Measurements from ENCODE around the gene HIPK3.
A peak's percentile ranks its signal among the peaks of the same experiment; 100 is the strongest.

Gene HIPK3

GRCh38 chr11:33396361-33396760 is 139.2 kb downstream of the HIPK3 start:
- peaks cover 16% of the 10 kb centered on the region for H3K4me1 ChIP-seq (ENCODE audit: control insufficient read depth, low read length)
- H3K9me3 ChIP-seq (ENCODE audit: control insufficient read depth, insufficient read depth, low read length) = no peaks in the 10 kb centered on the region
- peaks cover 3% of the 10 kb centered on the region for H3F3A ChIP-seq (ENCODE audit: control insufficient read depth, insufficient read depth)
- peaks cover 59% of the 10 kb centered on the region for H3K79me2 ChIP-seq (ENCODE audit: control insufficient read depth, low read length)
- H3K4me3 ChIP-seq (ENCODE audit: low read length) = no peak overlapping the region
- no peaks in the 10 kb centered on the region for H4K20me1 ChIP-seq (ENCODE audit: control insufficient read depth, insufficient read depth, low read depth, low read length)
- H3K4me2 ChIP-seq (ENCODE audit: low read length) = no peak overlapping the region
- no peak overlapping the region for H3K27ac ChIP-seq (ENCODE audit: low read depth, low read length)
- TF ChIP-seq, protein P1, sequence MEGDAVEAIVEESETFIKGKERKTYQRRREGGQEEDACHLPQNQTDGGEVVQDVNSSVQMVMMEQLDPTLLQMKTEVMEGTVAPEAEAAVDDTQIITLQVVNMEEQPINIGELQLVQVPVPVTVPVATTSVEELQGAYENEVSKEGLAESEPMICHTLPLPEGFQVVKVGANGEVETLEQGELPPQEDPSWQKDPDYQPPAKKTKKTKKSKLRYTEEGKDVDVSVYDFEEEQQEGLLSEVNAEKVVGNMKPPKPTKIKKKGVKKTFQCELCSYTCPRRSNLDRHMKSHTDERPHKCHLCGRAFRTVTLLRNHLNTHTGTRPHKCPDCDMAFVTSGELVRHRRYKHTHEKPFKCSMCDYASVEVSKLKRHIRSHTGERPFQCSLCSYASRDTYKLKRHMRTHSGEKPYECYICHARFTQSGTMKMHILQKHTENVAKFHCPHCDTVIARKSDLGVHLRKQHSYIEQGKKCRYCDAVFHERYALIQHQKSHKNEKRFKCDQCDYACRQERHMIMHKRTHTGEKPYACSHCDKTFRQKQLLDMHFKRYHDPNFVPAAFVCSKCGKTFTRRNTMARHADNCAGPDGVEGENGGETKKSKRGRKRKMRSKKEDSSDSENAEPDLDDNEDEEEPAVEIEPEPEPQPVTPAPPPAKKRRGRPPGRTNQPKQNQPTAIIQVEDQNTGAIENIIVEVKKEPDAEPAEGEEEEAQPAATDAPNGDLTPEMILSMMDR (IDR thresholded peaks at IDR 0.05; ENCODE audit: low read depth, low read length, poor library complexity, severe bottlenecking) = no peak
- TF ChIP-seq EZH2phosphoT487 (IDR thresholded peaks at IDR 0.05; ENCODE audit: borderline replicate concordance, low read length) = no peak
- H3K36me3 ChIP-seq (ENCODE audit: control insufficient read depth, low read length) = peaks cover 2% of the 10 kb centered on the region
- H3K9me2 ChIP-seq (replicated peaks; ENCODE audit: control insufficient read depth, low read length) = no peaks in the 10 kb centered on the region
- no peaks in the 10 kb centered on the region for H3K27me3 ChIP-seq (ENCODE audit: control insufficient read depth, low read length)

DNA sequence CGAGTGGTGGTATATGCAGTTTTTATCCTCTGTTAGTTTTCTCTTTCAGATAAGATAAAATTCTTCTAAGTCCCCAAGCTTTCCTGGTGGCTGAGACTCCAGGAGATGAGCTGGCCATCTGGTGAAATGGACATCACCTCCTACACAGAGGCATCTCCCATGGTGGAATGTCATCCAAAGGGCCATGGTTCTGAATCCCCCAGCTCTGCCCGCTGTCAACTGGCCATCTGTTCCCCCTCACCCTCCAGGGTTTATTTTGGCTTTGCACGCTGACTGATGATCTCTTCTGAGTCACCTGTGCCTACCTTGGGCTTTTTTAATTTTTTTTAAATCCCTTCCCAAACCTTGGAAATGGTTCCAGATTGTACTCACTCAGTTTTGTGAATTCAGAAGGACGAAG is 142.2 kb downstream of the HIPK3 start:
- H4K20me1 ChIP-seq (ENCODE audit: control insufficient read depth, insufficient read depth, low read depth, low read length) = no peaks in the 10 kb centered on the region
- peaks cover 40% of the 10 kb centered on the region for H3K4me1 ChIP-seq (ENCODE audit: control insufficient read depth, low read length)
- H3K27me3 ChIP-seq (ENCODE audit: control insufficient read depth, low read length) = no peaks in the 10 kb centered on the region
- no peak overlapping the region for H3K4me3 ChIP-seq (ENCODE audit: low read length)
- H3K4me2 ChIP-seq (ENCODE audit: low read length) = no peak overlapping the region
- no peaks in the 10 kb centered on the region for H3K9me2 ChIP-seq (replicated peaks; ENCODE audit: control insufficient read depth, low read length)
- TF ChIP-seq, protein P1 (IDR thresholded peaks at IDR 0.05; ENCODE audit: low read depth, low read length, poor library complexity, severe bottlenecking) = no peak
- TF ChIP-seq EZH2phosphoT487 (IDR thresholded peaks at IDR 0.05; ENCODE audit: borderline replicate concordance, low read length) = no peak
- peaks cover 3% of the 10 kb centered on the region; the same call in 1 of the 2 replicates for H3K36me3 ChIP-seq (ENCODE audit: control insufficient read depth, low read length)
- H3K9me3 ChIP-seq (ENCODE audit: control insufficient read depth, insufficient read depth, low read length) = no peaks in the 10 kb centered on the region
- no peak overlapping the region for H3K27ac ChIP-seq (ENCODE audit: low read depth, low read length)
- H3K79me2 ChIP-seq (ENCODE audit: control insufficient read depth, low read length) = peaks cover 62% of the 10 kb centered on the region
- H3F3A ChIP-seq (ENCODE audit: control insufficient read depth, insufficient read depth) = peaks cover 3% of the 10 kb centered on the region

DNA sequence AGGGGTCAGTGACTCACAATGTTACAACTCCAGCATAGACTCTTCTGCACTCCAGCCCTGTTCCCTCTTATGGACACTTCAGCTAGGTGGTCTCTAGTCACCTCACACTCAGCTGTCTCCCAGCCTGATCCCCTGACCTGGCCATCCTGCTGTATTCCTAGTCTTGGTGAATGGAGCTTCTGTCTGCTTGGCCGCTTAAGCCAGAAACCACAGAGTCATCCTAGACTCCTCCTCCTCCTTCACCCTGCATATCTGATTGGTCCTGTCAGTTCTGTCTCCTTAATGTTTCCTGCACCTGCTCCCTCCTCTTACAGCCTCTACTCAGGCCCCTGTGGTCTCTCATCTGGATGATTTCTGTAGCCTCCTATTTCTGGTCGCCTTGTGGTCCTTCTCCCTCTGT is 144.9 kb downstream of the HIPK3 start:
- H3K4me1 ChIP-seq (ENCODE audit: control insufficient read depth, low read length) = peaks cover 52% of the 10 kb centered on the region
- H3F3A ChIP-seq (ENCODE audit: control insufficient read depth, insufficient read depth) = peaks cover 3% of the 10 kb centered on the region
- H3K27ac ChIP-seq (ENCODE audit: low read depth, low read length) = peak overlapping the region; percentile 55
- peak overlapping the region; percentile 53 for H3K4me3 ChIP-seq (ENCODE audit: low read length)
- H3K9me2 ChIP-seq (replicated peaks; ENCODE audit: control insufficient read depth, low read length) = no peaks in the 10 kb centered on the region
- peaks cover 3% of the 10 kb centered on the region; the same call in 1 of the 2 replicates for H3K36me3 ChIP-seq (ENCODE audit: control insufficient read depth, low read length)
- peaks cover 55% of the 10 kb centered on the region for H3K79me2 ChIP-seq (ENCODE audit: control insufficient read depth, low read length)
- no peaks in the 10 kb centered on the region for H4K20me1 ChIP-seq (ENCODE audit: control insufficient read depth, insufficient read depth, low read depth, low read length)
- no peaks in the 10 kb centered on the region for H3K27me3 ChIP-seq (ENCODE audit: control insufficient read depth, low read length)
- no peaks in the 10 kb centered on the region for H3K9me3 ChIP-seq (ENCODE audit: control insufficient read depth, insufficient read depth, low read length)
- H3K4me2 ChIP-seq (ENCODE audit: low read length) = peak overlapping the region; percentile 74
- TF ChIP-seq EZH2phosphoT487 (IDR thresholded peaks at IDR 0.05; ENCODE audit: borderline replicate concordance, low read length) = no peak
- TF ChIP-seq, protein P1 (IDR thresholded peaks at IDR 0.05; ENCODE audit: low read depth, low read length, poor library complexity, severe bottlenecking) = no peak

Measured in DOHH2 (cell line).